ENCODE measurements around the gene KDR. TPM values are rescaled to one million over a fixed set of nuclear protein-coding genes. Genes with fewer than 3 reads are reported as not detected.
A peak's percentile ranks its signal among the peaks of the same experiment; 100 is the strongest.

Gene KDR
- 49.1 TPM for total RNA-seq

GRCh38 chr4:55125087-55125721 lies at the start of gene KDR:
KDR (minus strand) TSS chr4:55125595; CDS start chr4:55125293, 302 bp downstream.
- Histone ChIP-seq H3K9me3 (ENCODE audit: control insufficient read depth in 3 of 3, low read length in 3 of 3) (no peaks in the 10 kb centered on the region), H3K27me3 (ENCODE audit: control insufficient read depth in 3 of 3, insufficient read depth in 3 of 3, low read length in 3 of 3) (peaks cover 5 to 9% (median 9%) of the 10 kb centered on the region in 3 donors), H3K4me3 (ENCODE audit: low read length in 3 of 3) (peak within 1 kb of the TSS; percentile 42 to 70 (median 64)), H3K27ac (ENCODE audit: low read depth, low read length) (no peak within 1 kb of the TSS), H3K4me1 (ENCODE audit: control insufficient read depth in 3 of 3, insufficient read depth in 3 of 3, low read length in 3 of 3) (peaks cover 0 to 7% (median 0%) of the 10 kb centered on the region in 3 donors), H3K36me3 (ENCODE audit: control insufficient read depth in 3 of 3, insufficient read depth in 3 of 3, low read length in 3 of 3) (no peaks in the 10 kb centered on the region), H3K9ac (ENCODE audit: low read depth in 1 of 3, low read length in 3 of 3) (peak within 1 kb of the TSS in 2 of 3 donors; percentile 14 to 71)

- H3K27ac ChIP-seq (ENCODE audit: low read depth, low read length), result peak overlapping the region; percentile 54
- no peak overlapping the region for H3K4me3 ChIP-seq (ENCODE audit: low read length in 3 of 3)
- no peaks in the 10 kb centered on the region for H3K4me1 ChIP-seq (ENCODE audit: control insufficient read depth in 3 of 3, insufficient read depth in 3 of 3, low read length in 3 of 3)
- H3K27me3 ChIP-seq (ENCODE audit: control insufficient read depth in 3 of 3, insufficient read depth in 3 of 3, low read length in 3 of 3), result no peaks in the 10 kb centered on the region
- H3K36me3 ChIP-seq (ENCODE audit: control insufficient read depth in 3 of 3, insufficient read depth in 3 of 3, low read length in 3 of 3), result no peaks in the 10 kb centered on the region
- no peak overlapping the region for H3K9ac ChIP-seq (ENCODE audit: low read depth in 1 of 3, low read length in 3 of 3)
- no peaks in the 10 kb centered on the region for H3K9me3 ChIP-seq (ENCODE audit: control insufficient read depth in 3 of 3, low read length in 3 of 3)
These were observed 48.2 kb upstream of the KDR start for GRCh38 chr4:55173580-55173979.

- no peaks in the 10 kb centered on the region for H3K27me3 ChIP-seq (ENCODE audit: control insufficient read depth in 3 of 3, insufficient read depth in 3 of 3, low read length in 3 of 3)
- H3K4me1 ChIP-seq (ENCODE audit: control insufficient read depth in 3 of 3, insufficient read depth in 3 of 3, low read length in 3 of 3), result no peaks in the 10 kb centered on the region
- H3K9me3 ChIP-seq (ENCODE audit: control insufficient read depth in 3 of 3, low read length in 3 of 3), result no peaks in the 10 kb centered on the region
- H3K4me3 ChIP-seq (ENCODE audit: low read length in 3 of 3), result no peak overlapping the region
- peak overlapping the region; percentile 54 for H3K27ac ChIP-seq (ENCODE audit: low read depth, low read length)
- no peaks in the 10 kb centered on the region for H3K36me3 ChIP-seq (ENCODE audit: control insufficient read depth in 3 of 3, insufficient read depth in 3 of 3, low read length in 3 of 3)
- H3K9ac ChIP-seq (ENCODE audit: low read depth in 1 of 3, low read length in 3 of 3), result no peak overlapping the region
These were observed 47.4 kb upstream of the KDR start for GRCh38 chr4:55172694-55173287.

- H3K9me3 ChIP-seq (ENCODE audit: control insufficient read depth in 3 of 3, low read length in 3 of 3), result no peaks in the 10 kb centered on the region
- no peak overlapping the region for H3K27ac ChIP-seq (ENCODE audit: low read depth, low read length)
- no peaks in the 10 kb centered on the region for H3K27me3 ChIP-seq (ENCODE audit: control insufficient read depth in 3 of 3, insufficient read depth in 3 of 3, low read length in 3 of 3)
- no peaks in the 10 kb centered on the region for H3K4me1 ChIP-seq (ENCODE audit: control insufficient read depth in 3 of 3, insufficient read depth in 3 of 3, low read length in 3 of 3)
- no peaks in the 10 kb centered on the region for H3K36me3 ChIP-seq (ENCODE audit: control insufficient read depth in 3 of 3, insufficient read depth in 3 of 3, low read length in 3 of 3)
- H3K9ac ChIP-seq (ENCODE audit: low read depth in 1 of 3, low read length in 3 of 3), result no peak overlapping the region
- H3K4me3 ChIP-seq (ENCODE audit: low read length in 3 of 3), result no peak overlapping the region
These were observed 45.1 kb upstream of the KDR start for GRCh38 chr4:55170462-55170861.

GRCh38 chr4:55169352-55169961 lies 44.1 kb upstream of the KDR start:
- Histone ChIP-seq H3K36me3 (ENCODE audit: control insufficient read depth in 3 of 3, insufficient read depth in 3 of 3, low read length in 3 of 3) (no peaks in the 10 kb centered on the region), H3K4me1 (ENCODE audit: control insufficient read depth in 3 of 3, insufficient read depth in 3 of 3, low read length in 3 of 3) (no peaks in the 10 kb centered on the region), H3K9me3 (ENCODE audit: control insufficient read depth in 3 of 3, low read length in 3 of 3) (no peaks in the 10 kb centered on the region), H3K27ac (ENCODE audit: low read depth, low read length) (no peak overlapping the region), H3K9ac (ENCODE audit: low read depth in 1 of 3, low read length in 3 of 3) (no peak overlapping the region), H3K27me3 (ENCODE audit: control insufficient read depth in 3 of 3, insufficient read depth in 3 of 3, low read length in 3 of 3) (no peaks in the 10 kb centered on the region), H3K4me3 (ENCODE audit: low read length in 3 of 3) (no peak overlapping the region)

GRCh38 chr4:55162396-55162795 lies 37.0 kb upstream of the KDR start:
- no peaks in the 10 kb centered on the region for H3K36me3 ChIP-seq (ENCODE audit: control insufficient read depth in 3 of 3, insufficient read depth in 3 of 3, low read length in 3 of 3)
- H3K27ac ChIP-seq (ENCODE audit: low read depth, low read length), result no peak overlapping the region
- H3K9ac ChIP-seq (ENCODE audit: low read depth in 1 of 3, low read length in 3 of 3), result no peak overlapping the region
- H3K27me3 ChIP-seq (ENCODE audit: control insufficient read depth in 3 of 3, insufficient read depth in 3 of 3, low read length in 3 of 3), result peaks cover 0 to 7% (median 2%) of the 10 kb centered on the region in 3 donors
- H3K4me1 ChIP-seq (ENCODE audit: control insufficient read depth in 3 of 3, insufficient read depth in 3 of 3, low read length in 3 of 3), result no peaks in the 10 kb centered on the region
- no peak overlapping the region for H3K4me3 ChIP-seq (ENCODE audit: low read length in 3 of 3)
- no peaks in the 10 kb centered on the region for H3K9me3 ChIP-seq (ENCODE audit: control insufficient read depth in 3 of 3, low read length in 3 of 3)

GRCh38 chr4:55161739-55162138 lies 36.3 kb upstream of the KDR start:
- no peak overlapping the region for H3K4me3 ChIP-seq (ENCODE audit: low read length in 3 of 3)
- no peaks in the 10 kb centered on the region for H3K4me1 ChIP-seq (ENCODE audit: control insufficient read depth in 3 of 3, insufficient read depth in 3 of 3, low read length in 3 of 3)

GRCh38 chr4:55159851-55160250 lies 34.5 kb upstream of the KDR start:
- no peak overlapping the region for H3K9ac ChIP-seq (ENCODE audit: low read depth in 1 of 3, low read length in 3 of 3)
- H3K4me1 ChIP-seq (ENCODE audit: control insufficient read depth in 3 of 3, insufficient read depth in 3 of 3, low read length in 3 of 3), result no peaks in the 10 kb centered on the region
- H3K27ac ChIP-seq (ENCODE audit: low read depth, low read length), result no peak overlapping the region
- no peaks in the 10 kb centered on the region for H3K36me3 ChIP-seq (ENCODE audit: control insufficient read depth in 3 of 3, insufficient read depth in 3 of 3, low read length in 3 of 3)
- no peaks in the 10 kb centered on the region for H3K9me3 ChIP-seq (ENCODE audit: control insufficient read depth in 3 of 3, low read length in 3 of 3)
- H3K4me3 ChIP-seq (ENCODE audit: low read length in 3 of 3), result no peak overlapping the region
- peaks cover 0 to 11% (median 2%) of the 10 kb centered on the region in 3 donors for H3K27me3 ChIP-seq (ENCODE audit: control insufficient read depth in 3 of 3, insufficient read depth in 3 of 3, low read length in 3 of 3)

More at GRCh38 chr4:55161739-55162138, 36.3 kb upstream of the KDR start:
- no peaks in the 10 kb centered on the region for H3K36me3 ChIP-seq (ENCODE audit: control insufficient read depth in 3 of 3, insufficient read depth in 3 of 3, low read length in 3 of 3)
- no peaks in the 10 kb centered on the region for H3K9me3 ChIP-seq (ENCODE audit: control insufficient read depth in 3 of 3, low read length in 3 of 3)
- no peak overlapping the region for H3K27ac ChIP-seq (ENCODE audit: low read depth, low read length)
- H3K9ac ChIP-seq (ENCODE audit: low read depth in 1 of 3, low read length in 3 of 3), result no peak overlapping the region
- peaks cover 0 to 11% (median 2%) of the 10 kb centered on the region in 3 donors for H3K27me3 ChIP-seq (ENCODE audit: control insufficient read depth in 3 of 3, insufficient read depth in 3 of 3, low read length in 3 of 3)

- H3K36me3 ChIP-seq (ENCODE audit: control insufficient read depth in 3 of 3, insufficient read depth in 3 of 3, low read length in 3 of 3), result no peaks in the 10 kb centered on the region
- no peaks in the 10 kb centered on the region for H3K4me1 ChIP-seq (ENCODE audit: control insufficient read depth in 3 of 3, insufficient read depth in 3 of 3, low read length in 3 of 3)
- no peaks in the 10 kb centered on the region for H3K9me3 ChIP-seq (ENCODE audit: control insufficient read depth in 3 of 3, low read length in 3 of 3)
- H3K27ac ChIP-seq (ENCODE audit: low read depth, low read length), result no peak overlapping the region
- H3K4me3 ChIP-seq (ENCODE audit: low read length in 3 of 3), result no peak overlapping the region
- H3K27me3 ChIP-seq (ENCODE audit: control insufficient read depth in 3 of 3, insufficient read depth in 3 of 3, low read length in 3 of 3), result peaks cover 0 to 11% (median 2%) of the 10 kb centered on the region in 3 donors
- H3K9ac ChIP-seq (ENCODE audit: low read depth in 1 of 3, low read length in 3 of 3), result no peak overlapping the region
These were observed 33.6 kb upstream of the KDR start for GRCh38 chr4:55158957-55159356.

All from skeletal muscle tissue (tissue), 4 donors.